GM19238 (cell line): ENCODE data around the gene ABAT.
A peak's percentile ranks its signal among the peaks of the same experiment; 100 is the strongest.

Source experiments
- DNase-seq: peaks from one replicate; pipeline ENCODE4 v3.0.0; 2011; ENCODE audit warnings: low spot score; ENCODE audit not compliant: insufficient read length

Gene ABAT

GRCh38 chr16:8674413-8675022 lies at the start of gene ABAT:
ABAT (plus strand) TSS chr16:8674617; CDS start chr16:8735740, 61,123 bp downstream.
- DNase-seq: peak; percentile 97

GRCh38 chr16:8625491-8626087 lies 48.8 kb upstream of the ABAT start:
- DNase-seq: no peak

DNA sequence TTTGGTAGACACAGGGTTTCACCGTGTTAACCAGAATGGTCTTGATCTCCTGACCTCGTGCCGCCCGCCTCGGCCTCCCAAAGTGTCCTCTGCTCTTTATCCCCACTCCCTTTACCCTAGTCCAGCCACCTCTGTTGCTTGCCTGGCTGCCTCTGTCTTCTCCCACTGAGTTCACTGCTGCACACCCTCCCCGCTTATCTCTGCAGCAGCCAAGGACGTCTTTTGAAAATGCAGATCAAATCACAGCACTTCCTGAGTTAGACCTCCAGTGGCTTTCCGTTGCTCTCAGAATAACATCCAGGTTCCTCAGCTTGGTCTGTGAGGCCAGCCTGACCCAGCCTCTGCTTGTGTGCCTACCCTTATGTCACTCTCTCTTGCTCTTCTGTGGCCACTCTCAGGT lies 47.5 kb upstream of the ABAT start:
- no peak for DNase-seq

DNA sequence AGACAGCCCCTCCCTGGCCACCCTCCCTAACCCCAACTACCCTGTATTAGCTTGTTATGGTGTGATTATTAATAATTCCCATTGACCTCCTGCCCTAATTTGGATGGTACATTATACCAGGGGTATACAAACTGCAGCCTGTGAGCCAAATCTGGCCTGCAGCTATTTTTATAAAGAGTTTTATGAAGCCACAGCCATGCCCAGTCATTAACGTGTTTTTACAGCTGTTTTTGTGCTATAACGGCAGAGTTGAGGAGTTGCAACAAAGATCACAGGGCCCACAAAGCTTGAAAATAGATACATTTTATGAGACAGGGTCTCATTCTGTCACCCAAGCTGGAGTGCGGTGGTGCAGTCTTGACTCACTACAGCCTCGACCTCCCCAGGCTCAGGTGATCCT lies 47.0 kb upstream of the ABAT start:
- DNase-seq: no peak

DNA sequence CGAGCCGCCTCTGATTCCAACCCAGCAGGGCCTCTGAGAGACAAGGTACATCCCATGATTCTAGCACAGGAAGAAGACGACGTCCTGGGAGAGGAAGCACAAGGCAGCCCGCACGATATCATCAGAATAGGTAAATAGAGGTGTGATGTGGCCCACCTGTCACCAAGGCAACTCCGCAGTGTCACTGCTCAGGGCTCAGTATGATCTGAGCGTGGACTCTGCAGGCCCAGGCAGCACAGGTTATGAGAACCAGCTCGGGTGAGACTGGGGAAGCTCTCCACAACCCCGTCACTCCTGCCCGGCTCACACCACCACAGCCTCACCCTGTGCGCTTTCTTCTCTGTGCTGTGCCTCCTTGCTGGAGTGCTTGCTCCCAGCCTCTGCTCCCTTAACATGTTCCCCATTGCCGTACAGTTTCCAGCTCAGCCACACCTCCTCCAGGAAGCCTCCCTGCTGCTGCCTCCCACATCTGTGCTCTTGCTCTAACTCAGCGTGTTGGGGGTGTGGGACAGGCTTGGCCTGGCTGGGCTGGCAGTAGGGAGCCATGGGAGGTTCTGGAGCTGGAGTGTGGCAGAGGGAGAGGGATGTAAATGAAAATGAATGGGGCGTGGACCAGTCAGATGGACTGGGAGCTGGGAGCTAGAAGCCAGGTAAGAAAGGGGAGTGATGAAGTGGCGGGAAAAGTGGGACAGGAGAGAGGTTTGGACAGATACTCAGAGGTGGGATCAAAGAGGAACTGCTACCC lies 45.3 kb upstream of the ABAT start:
- no peak for DNase-seq

GRCh38 chr16:8630255-8630953 lies 44.0 kb upstream of the ABAT start:
- no peak for DNase-seq

DNA sequence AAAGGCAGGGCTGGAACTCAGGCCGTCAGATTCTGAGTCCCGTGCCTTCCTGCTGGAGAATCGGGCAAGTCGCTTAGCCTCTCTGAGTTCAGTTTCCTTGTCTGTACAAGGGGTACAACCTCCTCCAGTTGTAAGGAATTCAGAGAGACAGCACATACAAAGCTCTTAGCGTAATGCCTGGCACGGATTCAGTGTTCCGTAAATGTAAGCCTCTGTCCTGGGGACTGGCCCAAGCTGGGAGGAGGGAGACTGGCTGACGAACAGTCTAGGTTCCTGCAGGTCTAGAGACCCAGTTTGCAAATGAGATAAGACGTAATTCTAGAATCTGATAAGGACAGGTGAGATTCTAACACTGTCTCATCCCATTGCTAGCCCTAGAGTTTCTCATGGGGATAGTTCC lies 43.0 kb upstream of the ABAT start:
- DNase-seq: no peak

GRCh38 chr16:8631818-8632465 lies 42.5 kb upstream of the ABAT start:
- no peak for DNase-seq

DNA sequence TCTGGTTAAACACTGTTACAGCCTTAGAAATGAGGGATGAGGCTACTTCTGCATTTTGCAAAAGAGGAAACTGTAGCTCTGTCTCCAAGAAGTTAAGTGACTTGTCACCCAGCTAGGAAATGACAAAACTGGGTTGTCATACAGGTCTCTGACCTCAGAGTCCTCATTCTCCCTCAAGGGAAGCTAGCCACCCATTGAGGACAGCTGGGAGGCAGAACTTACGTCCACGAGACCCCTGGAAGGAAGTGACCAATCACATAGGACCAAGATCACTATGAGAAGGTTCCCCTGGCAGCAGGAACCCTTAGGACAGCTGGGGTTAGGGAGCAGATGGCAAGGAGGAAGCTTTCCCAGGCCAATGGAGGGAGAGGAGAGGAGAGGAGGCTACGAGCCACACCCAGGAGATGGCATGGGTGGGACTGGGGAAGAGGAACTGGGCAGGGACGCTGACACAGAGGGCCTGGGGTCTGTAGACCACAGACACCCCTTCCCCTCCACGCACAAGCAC lies 41.7 kb upstream of the ABAT start:
- DNase-seq: no peak

DNA sequence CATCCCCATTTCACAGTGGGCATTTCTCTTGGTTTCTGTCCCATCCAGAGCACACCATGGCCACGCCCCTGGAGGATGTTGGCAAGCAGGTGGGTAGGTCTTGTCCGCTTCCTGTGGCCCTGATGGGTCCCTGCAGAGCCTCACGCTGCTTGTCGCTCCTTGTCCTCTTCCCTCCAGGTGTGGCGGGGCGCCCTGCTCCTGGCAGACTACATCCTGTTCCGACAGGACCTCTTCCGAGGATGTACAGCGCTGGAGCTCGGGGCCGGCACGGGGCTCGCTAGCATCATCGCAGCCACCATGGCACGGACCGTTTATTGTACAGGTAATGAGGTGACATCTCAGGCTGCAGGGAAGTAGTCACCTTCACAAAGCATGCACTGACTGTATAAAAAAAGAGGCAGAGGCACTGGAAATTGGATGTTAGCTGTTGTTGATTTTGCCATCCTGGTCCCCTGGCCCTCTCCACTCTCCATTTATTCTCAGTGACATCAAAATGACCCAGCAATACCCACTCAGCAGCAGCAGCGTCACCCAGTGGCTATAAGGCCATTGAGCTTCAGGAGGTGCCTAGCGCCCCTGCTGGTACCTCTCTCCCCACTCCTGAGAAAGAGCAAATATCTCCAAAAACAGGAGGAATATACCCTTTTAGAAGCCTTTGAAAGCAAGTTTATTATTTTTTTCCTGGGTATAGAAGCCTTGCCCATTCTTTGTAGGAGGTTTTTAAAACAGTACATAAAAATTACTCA lies 39.3 kb upstream of the ABAT start:
- DNase-seq: no peak

- DNase-seq: no peak
Measured at GRCh38 chr16:8639694-8640093, 34.7 kb upstream of the ABAT start.

DNA sequence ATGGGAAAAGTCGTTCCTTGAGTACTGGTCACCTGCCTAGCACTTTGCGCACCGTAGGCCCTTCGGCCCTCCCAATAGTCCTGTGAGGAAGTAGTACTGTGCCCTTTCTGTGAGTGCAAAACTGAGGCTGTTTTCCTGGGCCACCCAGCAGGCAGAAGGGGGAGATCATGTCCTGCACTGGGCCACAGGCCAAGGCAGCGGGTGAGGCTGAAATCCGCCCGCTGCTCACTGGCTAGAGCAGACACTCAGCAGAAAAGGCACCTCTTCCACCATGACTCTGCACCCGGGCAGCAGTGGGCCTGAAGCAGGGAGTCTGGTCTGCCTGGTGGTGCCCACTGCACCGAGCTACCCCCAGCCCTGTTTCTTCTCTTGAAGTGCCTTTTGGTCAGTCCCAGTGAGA lies 32.7 kb upstream of the ABAT start:
- no peak for DNase-seq

DNA sequence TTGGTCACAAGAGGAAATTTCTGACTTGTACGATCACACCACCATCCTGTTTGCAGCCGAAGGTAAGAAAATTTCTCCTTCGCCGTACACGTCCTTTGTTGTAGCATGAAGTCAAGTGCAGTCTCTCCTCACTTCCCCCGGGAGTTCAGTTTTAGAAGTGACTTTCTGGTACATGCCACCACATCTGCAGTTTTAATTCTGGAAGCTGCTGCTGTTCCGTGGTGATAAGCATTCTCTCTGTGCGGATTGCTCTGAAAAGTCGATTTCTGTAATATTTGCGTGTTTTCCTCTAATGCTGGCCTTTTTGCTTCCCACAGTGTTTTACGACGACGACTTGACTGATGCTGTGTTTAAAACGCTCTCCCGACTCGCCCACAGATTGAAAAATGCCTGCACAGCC lies 32.3 kb upstream of the ABAT start:
- no peak for DNase-seq

- DNase-seq: no peak
Measured at GRCh38 chr16:8644211-8645140, 29.9 kb upstream of the ABAT start.

GRCh38 chr16:8645141-8645521 lies 29.3 kb upstream of the ABAT start:
- no peak for DNase-seq

DNA sequence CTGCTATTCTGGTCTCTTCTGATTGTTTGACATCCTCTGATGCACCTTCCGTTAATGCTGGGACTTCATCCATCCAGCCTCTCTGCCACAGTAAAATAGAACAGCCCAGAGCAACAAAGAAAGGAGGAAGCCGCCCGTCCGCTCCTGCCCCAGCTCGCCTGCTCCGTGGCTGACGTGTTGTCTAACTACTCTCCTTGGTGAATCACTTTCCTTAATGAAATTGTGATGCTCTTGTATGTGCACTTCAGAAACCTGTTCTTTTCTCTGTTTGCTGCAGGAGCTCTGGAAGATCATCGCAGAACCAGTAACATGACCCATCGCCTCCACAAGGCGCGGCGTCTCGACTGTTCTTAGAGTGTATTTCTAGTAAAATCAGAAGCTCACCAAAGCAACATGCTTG lies 28.6 kb upstream of the ABAT start:
- DNase-seq: no peak

GRCh38 chr16:8646326-8647053 lies 27.9 kb upstream of the ABAT start:
- no peak for DNase-seq

GRCh38 chr16:8647721-8648318 lies 26.6 kb upstream of the ABAT start:
- no peak for DNase-seq

DNA sequence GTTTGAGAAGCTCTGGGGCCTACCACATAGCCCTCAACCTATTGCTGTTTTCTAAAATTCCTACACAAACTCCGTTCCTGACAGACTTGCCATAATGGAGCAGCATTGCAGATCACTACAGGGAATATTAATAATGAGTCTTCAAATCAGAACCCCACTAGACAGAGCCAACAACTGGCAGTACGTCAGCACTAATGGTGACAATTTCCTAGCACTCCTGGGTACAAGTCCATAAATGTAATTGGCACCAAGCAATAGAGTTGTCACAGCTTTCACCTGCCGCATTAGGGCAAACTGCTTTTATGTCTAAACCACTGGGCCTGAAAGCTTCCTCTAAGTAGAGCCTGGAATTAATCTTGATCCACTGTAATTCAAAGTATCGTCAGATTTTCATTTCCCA lies 25.5 kb upstream of the ABAT start:
- DNase-seq: no peak
